ENCODE measurements around the gene RORC. TPM values are rescaled to one million over a fixed set of nuclear protein-coding genes. Genes with fewer than 3 reads are reported as not detected.

The RORC gene
- total RNA-seq, 3 donors from 2014 or later, result 7.8 to 48.6 (median 24.9) TPM

- Histone ChIP-seq H3K4me1 (no peaks in the 10 kb centered on the region), H3K27ac (peak overlapping the region; percentile 92 to 93), H3K9me3 (no peaks in the 10 kb centered on the region), H3K4me3 (peak overlapping the region; percentile 68 to 88 (median 82)), H3K27me3 (no peaks in the 10 kb centered on the region), H3K36me3 (no peaks in the 10 kb centered on the region)
- no peak for DNase-seq (ENCODE audit: low spot score in 2 of 2)
- intact Hi-C loops (cut with DNase I; ENCODE audit: low total_unique reads), result no loop called here
- no peak for TF ChIP-seq POLR2AphosphoS5 (IDR thresholded peaks at IDR 0.05)
- TF ChIP-seq CTCF (IDR thresholded peaks at IDR 0.05), result no peak
- TF ChIP-seq POLR2A (IDR thresholded peaks at IDR 0.05), result no peak
Observed at GRCh38 chr1:151763990-151764389, 67.6 kb downstream of the RORC start.

- Histone ChIP-seq H3K9me3 (no peaks in the 10 kb centered on the region), H3K4me1 (no peaks in the 10 kb centered on the region), H3K27ac (peak within 1 kb of the TSS; percentile 92 to 93), H3K27me3 (no peaks in the 10 kb centered on the region), H3K36me3 (no peaks in the 10 kb centered on the region), H3K4me3 (peak within 1 kb of the TSS; percentile 68 to 88 (median 82))
- TF ChIP-seq POLR2AphosphoS5 (IDR thresholded peaks at IDR 0.05), result peak; percentile 35 to 62 (median 50)
- no peak for TF ChIP-seq CTCF (IDR thresholded peaks at IDR 0.05)
- intact Hi-C loops (cut with DNase I; ENCODE audit: low total_unique reads), result no loop called here
- DNase-seq (ENCODE audit: low spot score in 2 of 2), result peak; percentile 60 to 73
Observed at GRCh38 chr1:151762941-151763921, 68.4 kb downstream of the RORC start, which contains the start of gene MRPL9. MRPL9 (minus strand) TSS chr1:151763496; CDS start chr1:151763479, 17 bp downstream.

- no peak for TF ChIP-seq POLR2AphosphoS5 (IDR thresholded peaks at IDR 0.05)
- no peak for TF ChIP-seq CTCF (IDR thresholded peaks at IDR 0.05)
- no peak for TF ChIP-seq POLR2A (IDR thresholded peaks at IDR 0.05)
- Histone ChIP-seq H3K27me3 (no peaks in the 10 kb centered on the region), H3K4me1 (no peaks in the 10 kb centered on the region), H3K27ac (no peak overlapping the region), H3K36me3 (no peaks in the 10 kb centered on the region), H3K4me3 (no peak overlapping the region), H3K9me3 (no peaks in the 10 kb centered on the region)
- DNase-seq (ENCODE audit: low spot score in 2 of 2), result no peak
- intact Hi-C loops (cut with DNase I; ENCODE audit: low total_unique reads), result no loop called here
Observed at GRCh38 chr1:151760597-151761385, 70.8 kb downstream of the RORC start.

- H3K4me1 ChIP-seq, result no peaks in the 10 kb centered on the region
- no peaks in the 10 kb centered on the region for H3K36me3 ChIP-seq
- no peak overlapping the region for H3K4me3 ChIP-seq
- TF ChIP-seq POLR2AphosphoS5 (IDR thresholded peaks at IDR 0.05) (no peak), CTCF (IDR thresholded peaks at IDR 0.05) (no peak), POLR2A (IDR thresholded peaks at IDR 0.05) (no peak)
- no peak for DNase-seq (ENCODE audit: low spot score in 2 of 2)
- H3K27me3 ChIP-seq, result no peaks in the 10 kb centered on the region
- H3K9me3 ChIP-seq, result no peaks in the 10 kb centered on the region
- no peak overlapping the region for H3K27ac ChIP-seq
- intact Hi-C loops (cut with DNase I; ENCODE audit: low total_unique reads), result no loop called here
Observed at GRCh38 chr1:151759241-151759640, 72.4 kb downstream of the RORC start.

Data from breast epithelium (tissue), 4 donors.